ENCODE measurements around the gene KLHL17. TPM values are rescaled to one million over a fixed set of nuclear protein-coding genes. Genes with fewer than 3 reads are reported as not detected.

KLHL17 gene
- total RNA-seq, 1 experiment from 2014 or later: 10.1 TPM

DNA sequence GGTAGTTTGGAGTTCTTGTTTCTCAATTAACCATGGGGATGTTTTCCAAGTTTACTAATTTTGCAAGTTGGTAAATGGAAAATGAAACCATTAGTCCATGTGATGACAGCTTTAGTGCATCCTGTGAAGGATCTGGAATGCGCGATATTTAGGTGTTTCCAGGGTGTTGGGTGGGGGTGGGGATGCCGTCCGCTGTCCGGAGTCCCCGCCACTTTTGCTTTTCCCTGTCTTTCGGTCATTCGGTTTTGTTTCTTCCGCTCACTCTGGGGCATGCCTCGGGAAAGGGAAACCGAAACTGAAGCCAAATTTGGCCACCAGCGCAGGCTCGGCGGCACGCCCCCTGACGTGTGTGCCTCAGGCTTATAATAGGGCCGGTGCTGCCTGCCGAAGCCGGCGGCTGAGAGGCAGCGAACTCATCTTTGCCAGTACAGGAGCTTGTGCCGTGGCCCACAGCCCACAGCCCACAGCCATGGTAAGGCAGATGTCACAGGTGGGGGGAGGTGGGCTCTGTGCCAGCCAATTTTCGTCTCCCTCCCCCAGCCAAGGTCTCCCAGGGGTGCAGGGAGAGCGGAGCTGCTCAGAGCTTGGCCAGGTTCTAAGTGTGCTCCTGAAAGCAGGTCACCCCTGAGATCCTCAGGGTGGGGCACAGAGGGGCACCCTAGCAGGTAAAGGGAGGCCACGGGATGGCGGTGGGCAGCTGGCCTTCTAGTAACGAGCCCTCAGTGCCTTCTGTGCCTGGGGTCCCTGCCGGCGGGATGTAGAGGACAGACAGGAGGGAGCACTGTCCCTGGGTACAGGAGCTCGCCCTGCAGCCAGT, 52.9 kb downstream of the KLHL17 start, which contains the start of gene ISG15:
TSS of gene ISG15 (plus strand) at position 393 of the 817 bp plus-strand sequence. CDS start at position 470, 77 bp downstream.
- DNase-seq (ENCODE audit: extremely low read depth, low read depth): peak; percentile 50

DNA sequence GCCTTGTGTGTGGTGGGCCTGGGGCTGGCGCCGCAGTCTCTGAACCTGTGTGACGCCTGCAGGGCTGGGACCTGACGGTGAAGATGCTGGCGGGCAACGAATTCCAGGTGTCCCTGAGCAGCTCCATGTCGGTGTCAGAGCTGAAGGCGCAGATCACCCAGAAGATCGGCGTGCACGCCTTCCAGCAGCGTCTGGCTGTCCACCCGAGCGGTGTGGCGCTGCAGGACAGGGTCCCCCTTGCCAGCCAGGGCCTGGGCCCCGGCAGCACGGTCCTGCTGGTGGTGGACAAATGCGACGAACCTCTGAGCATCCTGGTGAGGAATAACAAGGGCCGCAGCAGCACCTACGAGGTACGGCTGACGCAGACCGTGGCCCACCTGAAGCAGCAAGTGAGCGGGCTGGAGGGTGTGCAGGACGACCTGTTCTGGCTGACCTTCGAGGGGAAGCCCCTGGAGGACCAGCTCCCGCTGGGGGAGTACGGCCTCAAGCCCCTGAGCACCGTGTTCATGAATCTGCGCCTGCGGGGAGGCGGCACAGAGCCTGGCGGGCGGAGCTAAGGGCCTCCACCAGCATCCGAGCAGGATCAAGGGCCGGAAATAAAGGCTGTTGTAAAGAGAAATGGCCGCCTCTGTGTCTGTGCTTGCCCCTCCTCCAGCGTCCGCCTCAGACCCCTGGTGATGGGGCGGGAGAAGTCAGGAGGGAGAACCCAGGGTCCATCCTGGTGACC, 53.7 kb downstream of the KLHL17 start:
- DNase-seq (ENCODE audit: extremely low read depth, low read depth): no peak

DNA sequence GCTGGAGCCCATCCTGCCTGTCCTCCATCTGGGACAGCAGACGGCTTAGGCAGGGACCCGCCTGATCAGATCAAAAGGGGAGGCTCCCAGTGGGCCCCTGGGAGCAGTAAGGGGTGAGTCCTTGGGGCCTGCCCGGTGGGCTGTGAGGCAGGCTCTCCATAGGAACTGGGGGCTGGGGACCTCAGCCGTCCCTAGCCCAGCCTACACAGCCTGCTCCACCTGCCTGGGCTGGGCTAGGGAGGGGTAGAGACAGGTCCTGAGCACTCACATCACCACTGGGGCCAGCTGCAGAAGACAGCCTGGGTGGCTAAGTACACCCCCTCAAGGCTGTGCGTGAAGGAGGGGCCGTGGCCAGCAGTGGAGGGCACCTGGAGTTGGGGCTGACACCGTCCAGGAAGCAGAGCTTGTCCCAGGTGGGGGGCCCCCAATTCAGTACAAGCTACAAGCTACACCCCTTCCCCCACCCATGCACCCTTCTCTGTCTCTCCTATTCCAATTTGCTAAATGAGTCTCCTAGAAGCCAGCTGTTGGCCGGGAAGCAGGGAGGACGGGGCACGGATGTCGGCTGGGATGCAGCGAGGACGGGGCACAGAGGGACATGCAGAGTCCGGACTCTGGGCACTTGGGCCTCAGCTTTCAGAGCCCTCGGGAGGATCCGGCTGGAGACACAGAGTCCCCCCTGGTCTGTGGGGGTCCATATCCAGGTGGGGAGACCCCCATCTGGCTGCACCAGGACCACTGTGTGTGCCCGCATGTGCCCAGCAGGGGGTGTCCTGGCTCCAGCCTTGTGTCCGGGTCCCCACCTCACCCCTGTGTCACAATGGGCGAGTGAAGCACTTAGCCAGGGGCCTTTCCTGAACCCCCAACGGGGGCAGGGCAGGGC, 54.7 kb downstream of the KLHL17 start:
- DNase-seq (ENCODE audit: extremely low read depth, low read depth): no peak

Small RNAs within 50 kb of the gene (small RNA-seq; reads per million reads assigned to genes)
- gene AL645608.3 (0 reads per million in 2 experiments), gene AL645608.4 (0 reads per million in 2 experiments)

Other genes starting within 250 kb of the KLHL17 start
- 1.4 and 4.9 TPM in 2 replicates for gene SAMD11, start 36.7 kb upstream of the KLHL17 start, total RNA-seq (2014; rRNA removed; shearing (Covaris generic))
- 98.5 and 99.0 TPM in 2 replicates for gene NOC2L, start 1.3 kb upstream of the KLHL17 start, total RNA-seq (2014; rRNA removed; shearing (Covaris generic))
- 0.43 and 0.84 TPM in 2 replicates for gene PLEKHN1, start 5.9 kb downstream of the KLHL17 start, total RNA-seq (2014; rRNA removed; shearing (Covaris generic))
- not detected in 2 replicates for gene PERM1, start 21.5 kb downstream of the KLHL17 start, total RNA-seq (2014; rRNA removed; shearing (Covaris generic))
- gene HES4, start 39.5 kb downstream of the KLHL17 start, total RNA-seq (2014; rRNA removed; shearing (Covaris generic)): 10.6 and 13.5 TPM in 2 replicates
- 5.3 TPM in 2 replicates for gene ISG15, start 52.9 kb downstream of the KLHL17 start, total RNA-seq (2014; rRNA removed; shearing (Covaris generic))
- gene AGRN, start 59.5 kb downstream of the KLHL17 start, total RNA-seq (2014; rRNA removed; shearing (Covaris generic)): 37.8 and 48.0 TPM in 2 replicates
- gene RNF223, start 113.7 kb downstream of the KLHL17 start, total RNA-seq (2014; rRNA removed; shearing (Covaris generic)): 0.20 TPM in 1 of 2 replicates, not detected in the other
- gene C1orf159, start 155.5 kb downstream of the KLHL17 start, total RNA-seq (2014; rRNA removed; shearing (Covaris generic)): 3.9 and 5.5 TPM in 2 replicates
- not detected in 2 replicates for gene TTLL10, start 213.3 kb downstream of the KLHL17 start, total RNA-seq (2014; rRNA removed; shearing (Covaris generic))
- not detected in 2 replicates for gene TNFRSF18, start 246.0 kb downstream of the KLHL17 start, total RNA-seq (2014; rRNA removed; shearing (Covaris generic))

Data from NCI-H460 (cell line).